GM11168 (cell line): ENCODE results near the gene DNAJB4.

Experiments
- in situ Hi-C: fragments of 300-500 bp; cut with MboI; formaldehyde crosslinking; loops from one replicate; pipeline ENCODE4 v1.12.0; 2022; ENCODE audit warnings: low sequenced_read_pairs; ENCODE audit not compliant: unreplicated experiment

DNAJB4 gene

GRCh38 chr1:78032996-78033796, 28.5 kb downstream of the DNAJB4 start:
- in situ Hi-C loops: no loop called here

GRCh38 chr1:78033797-78034172, 29.0 kb downstream of the DNAJB4 start:
- in situ Hi-C loops: no loop called here

DNA sequence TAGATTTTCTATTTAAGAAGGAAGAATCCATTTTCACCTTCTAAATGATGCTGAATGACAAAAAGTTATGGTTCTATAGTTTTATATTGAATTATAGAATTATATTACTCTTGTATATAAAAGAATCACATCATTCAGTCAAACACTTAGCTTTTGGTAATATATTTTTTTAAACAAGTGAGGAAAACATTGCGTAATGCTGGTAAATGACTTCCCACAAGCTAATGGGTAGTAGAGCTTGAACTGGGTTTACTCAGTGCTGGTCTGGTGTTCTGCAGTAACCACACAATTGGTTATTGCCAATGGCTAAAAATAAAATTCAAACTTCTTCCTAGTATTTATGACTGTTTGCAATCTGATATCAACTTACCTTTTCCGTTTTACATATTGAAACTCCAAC, 30.4 kb downstream of the DNAJB4 start:
- in situ Hi-C loops: no loop called here

DNA sequence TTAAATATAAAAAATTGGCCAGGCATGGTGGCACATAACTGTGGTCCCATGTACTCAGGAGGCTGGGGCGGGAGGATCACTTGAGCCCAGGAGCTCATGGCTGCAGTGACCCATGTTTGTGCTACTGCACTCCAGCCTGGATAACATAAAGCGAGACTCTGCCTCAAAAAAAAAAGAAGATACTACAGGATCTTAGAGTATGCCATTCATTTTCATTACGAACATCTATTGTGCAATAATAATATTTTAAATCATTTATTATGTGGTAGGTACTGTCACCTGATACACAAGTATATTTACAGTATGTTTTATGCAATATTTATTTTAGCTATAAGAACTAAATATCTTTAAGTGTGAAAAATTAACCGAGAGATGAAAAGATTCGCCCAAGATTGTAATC, 31.7 kb downstream of the DNAJB4 start:
- in situ Hi-C loops: no loop called here

DNA sequence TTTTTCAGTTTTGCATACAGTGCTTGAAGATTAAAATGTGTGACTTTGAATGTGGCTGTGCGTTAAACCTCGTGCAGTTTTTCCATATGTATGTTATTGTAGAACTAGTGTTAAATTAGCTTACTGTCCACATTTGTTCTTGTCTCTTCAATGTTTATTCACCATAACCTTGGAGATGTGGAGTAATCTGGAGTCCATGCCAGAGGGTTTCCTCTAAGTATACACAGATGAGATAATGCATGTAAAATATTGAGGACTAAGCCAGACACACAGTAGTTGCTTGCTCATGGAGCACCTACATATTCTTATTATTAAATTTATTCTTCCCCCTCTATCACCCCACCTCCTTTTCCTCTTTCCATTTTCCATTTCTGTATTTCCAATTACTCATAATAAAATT, 33.3 kb downstream of the DNAJB4 start:
- in situ Hi-C loops: no loop called here

DNA sequence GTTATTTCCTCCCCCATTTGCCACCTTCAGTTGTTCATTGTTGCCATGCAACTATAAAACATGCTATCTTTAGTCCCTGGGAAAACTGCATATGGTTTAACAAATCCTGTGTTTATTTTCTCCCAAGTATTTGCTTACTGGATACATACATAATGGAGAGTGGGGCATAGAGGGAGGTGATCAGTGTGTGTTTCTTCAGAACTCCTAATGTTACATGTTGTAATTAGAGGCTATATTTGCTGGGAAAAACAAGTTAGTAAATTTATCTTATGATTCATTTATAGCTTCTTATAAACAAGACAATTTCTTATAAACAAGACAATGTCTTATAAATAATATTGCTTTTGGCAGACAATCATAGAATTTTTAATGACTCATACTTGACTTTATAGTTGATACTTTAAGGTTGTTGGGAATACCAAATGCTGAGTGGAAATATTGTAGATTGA, 33.8 kb downstream of the DNAJB4 start:
- in situ Hi-C loops: no loop called here

- in situ Hi-C loops: no loop called here
Measured at GRCh38 chr1:78040484-78041089, 35.8 kb downstream of the DNAJB4 start.

DNA sequence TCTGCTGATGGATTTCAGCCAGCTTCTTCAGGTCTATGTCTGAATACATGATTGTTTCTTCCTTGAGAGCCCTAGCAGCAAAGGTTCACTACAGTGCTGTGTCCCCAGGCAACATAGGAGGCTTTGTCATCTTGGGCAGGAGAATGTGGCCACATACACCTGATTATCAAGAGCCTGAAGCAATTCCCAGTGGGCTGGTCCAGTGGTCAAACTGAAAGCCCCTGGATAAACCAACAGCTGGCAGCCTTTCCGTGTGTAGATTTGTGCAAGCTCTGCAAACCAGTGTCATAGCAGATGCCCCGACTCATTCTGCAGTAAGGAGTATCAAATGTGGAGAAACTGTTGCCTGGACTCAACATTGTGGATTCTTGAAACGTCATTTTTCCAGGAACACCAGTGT, 38.7 kb downstream of the DNAJB4 start:
- in situ Hi-C loops: no loop called here

GRCh38 chr1:78044796-78045562, 40.2 kb downstream of the DNAJB4 start:
- in situ Hi-C loops: no loop called here

GRCh38 chr1:78045563-78045925, 40.8 kb downstream of the DNAJB4 start:
- in situ Hi-C loops: no loop called here

GRCh38 chr1:78045926-78046778, 41.4 kb downstream of the DNAJB4 start, which contains the start of gene GIPC2:
Gene GIPC2 (plus strand): TSS chr1:78045966. CDS start chr1:78046095, 129 bp downstream.
- in situ Hi-C loops: no loop called here

DNA sequence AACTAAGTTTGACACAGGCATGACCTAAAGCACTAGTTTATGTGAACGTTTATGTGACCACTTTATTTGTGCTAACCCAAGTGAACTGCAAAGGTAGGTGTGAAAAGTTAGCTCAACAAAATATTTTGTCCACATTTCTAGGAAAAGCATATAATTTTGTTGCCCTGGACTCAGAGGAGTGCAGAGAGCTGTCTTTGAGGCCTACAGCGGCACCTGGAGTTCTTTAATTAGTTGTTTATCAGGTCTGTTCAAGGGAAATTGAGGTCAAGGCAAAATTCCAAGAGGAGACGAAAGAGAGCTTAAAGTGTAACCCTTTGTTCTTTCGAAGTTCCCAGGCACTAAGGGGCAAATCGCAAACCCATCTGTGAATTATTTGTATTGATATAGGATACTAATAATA, 42.4 kb downstream of the DNAJB4 start:
- in situ Hi-C loops: no loop called here

- in situ Hi-C loops: no loop called here
Measured at GRCh38 chr1:78047631-78048030, 42.9 kb downstream of the DNAJB4 start.

- in situ Hi-C loops: no loop called here
Measured at GRCh38 chr1:78048446-78048845, 43.7 kb downstream of the DNAJB4 start.

GRCh38 chr1:78049396-78049795, 44.7 kb downstream of the DNAJB4 start:
- in situ Hi-C loops: no loop called here

DNA sequence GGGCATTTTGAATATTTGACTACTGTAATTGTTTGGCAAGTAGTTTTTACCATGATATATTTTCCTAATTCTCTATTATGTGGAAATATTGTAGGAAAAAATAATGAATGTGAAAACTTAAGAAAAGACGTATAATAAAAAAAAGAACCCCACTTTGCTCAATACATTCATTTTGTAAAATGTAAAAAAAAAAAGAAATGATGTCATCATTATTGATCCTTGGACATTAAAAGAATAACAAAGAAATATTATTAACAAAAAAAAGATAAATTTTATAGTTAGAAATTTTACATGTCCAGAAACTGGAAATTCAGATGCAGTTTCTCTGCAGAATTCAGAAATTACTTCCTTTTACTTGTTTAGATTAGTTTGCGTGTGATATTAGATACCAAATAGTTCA, 46.3 kb downstream of the DNAJB4 start:
- in situ Hi-C loops: no loop called here

- in situ Hi-C loops: no loop called here
Measured at GRCh38 chr1:78052685-78053405, 48.1 kb downstream of the DNAJB4 start.

DNA sequence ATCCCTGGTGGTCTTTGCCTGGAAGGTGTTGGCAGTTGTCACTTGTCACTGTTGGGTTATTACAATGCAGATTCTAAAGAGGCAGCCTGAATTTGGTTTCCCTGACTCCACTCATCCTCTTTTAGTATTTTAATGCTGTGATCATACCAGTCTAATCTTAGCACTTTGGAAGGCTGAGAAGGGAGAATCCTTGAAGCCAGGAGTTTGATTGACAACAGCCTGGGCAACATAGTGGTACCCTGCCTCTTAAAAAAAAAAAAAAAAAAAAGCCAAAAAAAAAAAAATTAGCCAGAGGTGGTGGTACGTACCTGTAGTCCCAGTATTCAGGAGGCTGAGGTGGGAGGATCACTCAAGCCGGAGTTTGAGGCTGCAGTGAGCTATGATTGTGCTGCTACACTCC, 48.8 kb downstream of the DNAJB4 start:
- in situ Hi-C loops: no loop called here

DNA sequence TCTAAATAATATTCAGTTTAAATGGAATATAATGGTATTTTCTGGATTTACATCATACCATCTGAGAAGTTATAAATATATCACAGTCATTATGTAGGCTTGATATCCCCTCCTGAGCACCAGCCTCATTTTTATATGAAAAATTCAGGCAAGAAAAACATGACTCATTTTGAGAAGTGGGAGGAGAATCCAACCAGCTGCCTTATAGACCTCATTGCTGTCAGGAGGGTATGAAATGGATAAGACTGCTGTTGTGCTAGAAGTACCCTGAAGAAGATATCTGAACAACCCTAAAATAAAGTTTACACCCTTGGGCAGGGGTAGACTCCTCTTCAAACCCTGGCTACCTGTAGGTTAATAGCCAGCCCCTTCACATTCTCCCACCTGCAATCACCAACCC, 49.8 kb downstream of the DNAJB4 start:
- in situ Hi-C loops: no loop called here

- in situ Hi-C loops: no loop called here
Measured at GRCh38 chr1:78054972-78055371, 50.2 kb downstream of the DNAJB4 start.
